Neural cell (in vitro differentiated cells): ENCODE results near the gene CAMKMT. TPM values are rescaled to one million over a fixed set of nuclear protein-coding genes. Genes with fewer than 3 reads are reported as not detected.
A peak's percentile ranks its signal among the peaks of the same experiment; 100 is the strongest.

Source experiments
- H2AFZ ChIP-seq: fragments of 200-600, 300-800 bp; sonication (generic), shearing (Covaris generic); 2 replicates; pipeline ENCODE4 v1.6.0; 2014; ENCODE audit warnings: low read depth, mild to moderate bottlenecking, antibody characterized with exemption, low read length, moderate library complexity
- H3F3A ChIP-seq: fragments of 200-600 bp; shearing (Covaris generic); 2 replicates; pipeline ENCODE4 v1.6.1; 2016; ENCODE audit warnings: mild to moderate bottlenecking, moderate library complexity, mixed read lengths, antibody characterized with exemption, low read length; ENCODE audit not compliant: insufficient read depth, poor library complexity, severe bottlenecking
- H3K27ac ChIP-seq: fragments of 200-600, 300-800 bp; sonication (generic), shearing (Covaris generic); 2 replicates; pipeline ENCODE4 v1.5.1; 2014; ENCODE audit warnings: mild to moderate bottlenecking, low read length, moderate library complexity
- H3K27me3 ChIP-seq: fragments of 300-800, 200-600 bp; sonication (generic), shearing (Covaris generic); 2 replicates; pipeline ENCODE4 v1.6.0; 2014; ENCODE audit warnings: mild to moderate bottlenecking, low read depth, low read length, moderate library complexity; ENCODE audit not compliant: insufficient read depth
- H3K36me3 ChIP-seq: fragments of 300-800, 200-600 bp; sonication (generic), shearing (Covaris generic); 2 replicates; pipeline ENCODE4 v1.5.1; 2014; ENCODE audit warnings: mild to moderate bottlenecking, antibody characterized with exemption, low read length, moderate library complexity; ENCODE audit not compliant: insufficient read depth
- H3K4me2 ChIP-seq: fragments of 300-800, 200-600 bp; sonication (generic), shearing (Covaris generic); 2 replicates; pipeline ENCODE4 v1.6.0; 2014; ENCODE audit warnings: mild to moderate bottlenecking, low read length
- H3K4me3 ChIP-seq: fragments of 300-800, 200-600 bp; sonication (generic), shearing (Covaris generic); 2 replicates; pipeline ENCODE4 v1.5.1; 2014; ENCODE audit warnings: mild to moderate bottlenecking, low read length, moderate library complexity
- H3K79me2 ChIP-seq: fragments of 200-600 bp; shearing (Covaris generic); replicated peaks from 2 replicates; pipeline ENCODE4 v1.6.0; 2014; ENCODE audit warnings: mild to moderate bottlenecking, low read length, moderate library complexity; ENCODE audit not compliant: insufficient read depth
- H3K9ac ChIP-seq: fragments of 300-800, 200-600 bp; sonication (generic), shearing (Covaris generic); 2 replicates; pipeline ENCODE4 v1.6.1; 2016; ENCODE audit warnings: mild to moderate bottlenecking, low read length, mixed read lengths
- H3K9me2 ChIP-seq: fragments of 200-600 bp; shearing (Covaris generic); 2 replicates; pipeline ENCODE4 v1.6.1; 2016; ENCODE audit warnings: mild to moderate bottlenecking, low read length, mixed read lengths; ENCODE audit not compliant: insufficient read depth
- H3K9me3 ChIP-seq: fragments of 200-600, 300-800 bp; sonication (generic), shearing (Covaris generic); 2 replicates; pipeline ENCODE4 v1.6.1; 2016; ENCODE audit warnings: mild to moderate bottlenecking, mixed run types, low read length, moderate library complexity, mixed read lengths
- H4K20me1 ChIP-seq: fragments of 200-600 bp; shearing (Covaris generic); 2 replicates; pipeline ENCODE4 v1.6.1; 2016; ENCODE audit warnings: mild to moderate bottlenecking, mixed run types; ENCODE audit not compliant: insufficient read depth
- CTCF ChIP-seq: fragments of 450-650 bp; IDR thresholded peaks from 2 replicates; pipeline ENCODE4 v1.5.1; 2014; ENCODE audit warnings: antibody characterized with exemption, mild to moderate bottlenecking, moderate library complexity; ENCODE audit not compliant: poor library complexity, severe bottlenecking
- EP300 ChIP-seq: fragments of 450-650 bp; conservative IDR thresholded peaks from 2 replicates; pipeline ENCODE4 v1.6.1; 2014; ENCODE audit warnings: antibody characterized with exemption, mild to moderate bottlenecking, moderate library complexity; ENCODE audit not compliant: poor library complexity, severe bottlenecking
- EZH2 ChIP-seq: fragments of 200-600, 300-800 bp; shearing (Covaris generic), sonication (generic); IDR thresholded peaks from 2 replicates; pipeline ENCODE4 v1.6.1; 2014; ENCODE audit warnings: antibody characterized with exemption, low read length, borderline replicate concordance, mild to moderate bottlenecking; ENCODE audit not compliant: insufficient read depth, poor library complexity, severe bottlenecking
- MXI1 ChIP-seq: fragments of 450-650 bp; conservative IDR thresholded peaks from 2 replicates; pipeline ENCODE4 v1.6.1; 2014; ENCODE audit warnings: antibody characterized with exemption, mild to moderate bottlenecking; ENCODE audit not compliant: poor library complexity, severe bottlenecking
- POLR2AphosphoS5 ChIP-seq: IDR thresholded peaks from 2 replicates; pipeline ENCODE4 v1.6.1; 2012
- RAD21 ChIP-seq: fragments of 450-650 bp; conservative IDR thresholded peaks from 2 replicates; pipeline ENCODE4 v1.6.1; 2014; ENCODE audit warnings: antibody characterized with exemption, mild to moderate bottlenecking, moderate library complexity
- REST ChIP-seq: IDR thresholded peaks from 2 replicates; pipeline ENCODE4 v1.6.1; 2012; ENCODE audit warnings: borderline replicate concordance
- SMC3 ChIP-seq: fragments of 450-650 bp; conservative IDR thresholded peaks from 2 replicates; pipeline ENCODE4 v1.6.1; 2014; ENCODE audit warnings: antibody characterized with exemption, mild to moderate bottlenecking, moderate library complexity; ENCODE audit not compliant: poor library complexity
- TAF1 ChIP-seq: IDR thresholded peaks from 2 replicates; pipeline ENCODE4 v1.6.1; 2012; ENCODE audit warnings: low read depth
- polyA plus RNA-seq: library from polyadenylated mRNA; depleted of rRNA; stranded (reverse); fragments of >200 nt; gene quantifications from 2 replicates; pipeline ENCODE4 v1.2.3, GENCODE V29; 2014

The CAMKMT gene
- polyA plus RNA-seq, 1 donor from 2014 or later = 5.1 TPM

- H4K20me1 ChIP-seq = no peaks in the 10 kb centered on the region
- H3K27ac ChIP-seq = no peak overlapping the region
- H3K9me2 ChIP-seq = no peaks in the 10 kb centered on the region
- H3K36me3 ChIP-seq = no peaks in the 10 kb centered on the region
- no peak overlapping the region for H3K4me3 ChIP-seq
- no peaks in the 10 kb centered on the region for H3K27me3 ChIP-seq
- H3K9me3 ChIP-seq = no peaks in the 10 kb centered on the region
- no peak overlapping the region for H2AFZ ChIP-seq
- no peak overlapping the region for H3K9ac ChIP-seq
- no peak for TF ChIP-seq MXI1
- peak; percentile 73 for TF ChIP-seq SMC3
- TF ChIP-seq TAF1 = no peak
- no peak for TF ChIP-seq POLR2AphosphoS5
- peak; percentile 74 for TF ChIP-seq RAD21
- TF ChIP-seq CTCF = peak; percentile 72
- H3K79me2 ChIP-seq = no peaks in the 10 kb centered on the region
- no peak overlapping the region for H3K4me2 ChIP-seq
- no peaks in the 10 kb centered on the region for H3F3A ChIP-seq
Observed at GRCh38 chr2:44392338-44392943, 30.7 kb downstream of the CAMKMT start.

GRCh38 chr2:44397447-44398175 lies 35.9 kb downstream of the CAMKMT start:
- no peak overlapping the region for H2AFZ ChIP-seq
- no peak overlapping the region for H3K4me3 ChIP-seq
- TF ChIP-seq MXI1 (no peak), RAD21 (no peak), SMC3 (no peak), POLR2AphosphoS5 (no peak), TAF1 (no peak), CTCF (no peak), REST (no peak), EZH2 (no peak), EP300 (no peak)
- no peaks in the 10 kb centered on the region for H3F3A ChIP-seq
- no peak overlapping the region for H3K27ac ChIP-seq
- H3K9ac ChIP-seq = no peak overlapping the region
- no peaks in the 10 kb centered on the region for H3K36me3 ChIP-seq
- no peaks in the 10 kb centered on the region for H4K20me1 ChIP-seq
- H3K9me3 ChIP-seq = no peaks in the 10 kb centered on the region
- H3K27me3 ChIP-seq = no peaks in the 10 kb centered on the region
- H3K79me2 ChIP-seq = no peaks in the 10 kb centered on the region
- no peak overlapping the region for H3K4me2 ChIP-seq
- no peaks in the 10 kb centered on the region for H3K9me2 ChIP-seq
